HepG2 (cell line): Measurements from ENCODE around the gene KRT32. TPM values are rescaled to one million over a fixed set of nuclear protein-coding genes. Genes with fewer than 3 reads are reported as not detected.

Experiments used
- ATAC-seq: fragments of 200-7000 bp; cut with Tn5 transposase; 3 replicates; pipeline ENCODE4 v1.9.1; 2020; ENCODE audit warnings: mild to moderate bottlenecking, moderate library complexity
- BruUV-seq: library from RNA; stranded (reverse); fragments of 400-500 nt; replicated peaks from 2 replicates; lab custom pipeline; 2021; lab: Mats Ljungman, UMichigan
- CTCF ChIA-PET: fragments of 300-600 bp; formaldehyde crosslinking; extraction: SDS; loops from one replicate; lab custom pipeline; 2021; ENCODE audit warnings: low total read pairs, inconsistent platforms, low intra/inter-chr PET ratio; lab: Yijun Ruan, JAX
- POLR2A ChIA-PET: fragments of 350-600 bp; sonication (Branson Sonifier 250); formaldehyde crosslinking; loops from one replicate; lab custom pipeline; 2020; ENCODE audit warnings: antibody characterized with exemption, inconsistent platforms; lab: Yijun Ruan, JAX
- DNase-seq: peaks from one replicate; pipeline ENCODE4 v3.0.0-alpha.2; 2015; ENCODE audit warnings: low spot score
- FAIRE-seq: peaks from 3 replicates; lab custom pipeline; 2011; peaks lifted over from hg19 to GRCh38; lab: Jason Lieb, UNC
- H2AFZ ChIP-seq: one replicate; pipeline ENCODE4 v1.6.1; 2011; ENCODE audit warnings: low read length, inconsistent platforms
- H3K27ac ChIP-seq: fragments of 300-600 bp; 3 replicates; pipeline ENCODE4 v1.8.0; 2011; ENCODE audit warnings: mixed run types, mild to moderate bottlenecking, mixed read lengths, low read length, inconsistent platforms; ENCODE audit not compliant: insufficient read depth; ENCODE audit errors: extremely low read length
- H3K27me3 ChIP-seq, 2 experiments: fragments of 200-600 bp in 1 of 2; 2 replicates in 1 of 2; 3 replicates in 1 of 2; pipeline versions ENCODE4 v1.6.0 to v1.8.0; 2011; ENCODE audit warnings: low read length in 2 of 2, mild to moderate bottlenecking in 2 of 2, moderate library complexity in 2 of 2, inconsistent platforms in 1 of 2; ENCODE audit not compliant: insufficient read depth in 2 of 2, control insufficient read depth in 1 of 2
- H3K36me3 ChIP-seq, 2 experiments: fragments of 200-600 bp in 1 of 2; replicated peaks in 1 of 2; 2 replicates in 1 of 2; 3 replicates in 1 of 2; pipeline versions ENCODE4 v1.5.1 to v1.8.0; 2011; ENCODE audit warnings: low read length in 2 of 2, inconsistent platforms in 1 of 2; ENCODE audit not compliant: insufficient read depth in 2 of 2, control insufficient read depth in 1 of 2
- H3K4me1 ChIP-seq: 2 replicates; pipeline ENCODE4 v1.5.1; 2012; ENCODE audit warnings: low read length, inconsistent platforms; ENCODE audit not compliant: insufficient read depth
- H3K4me2 ChIP-seq: 2 replicates; pipeline ENCODE4 v1.6.0; 2011; ENCODE audit warnings: low read depth, low read length, inconsistent platforms
- H3K4me3 ChIP-seq, 3 experiments: fragments of 200-600 bp in 1 of 3; sonication (generic), shearing (Covaris generic) in 1 of 3; replicated peaks in 1 of 3; 2 replicates each; pipeline ENCODE4 v1.5.1; 2011 to 2016; ENCODE audit warnings: low read length in 3 of 3, inconsistent platforms in 2 of 3, low read depth in 2 of 3, mild to moderate bottlenecking in 2 of 3, control low read depth in 1 of 3, mixed read lengths in 1 of 3; ENCODE audit not compliant: insufficient read depth in 1 of 3
- H3K79me2 ChIP-seq: one replicate; pipeline ENCODE4 v1.6.1; 2011; ENCODE audit warnings: low read length, inconsistent platforms; ENCODE audit not compliant: insufficient read depth
- H3K9ac ChIP-seq: 2 replicates; pipeline ENCODE4 v1.6.0; 2011; ENCODE audit warnings: mild to moderate bottlenecking, low read depth, low read length, inconsistent platforms; ENCODE audit not compliant: insufficient read depth
- H3K9me3 ChIP-seq: 2 replicates; pipeline ENCODE4 v1.5.1; 2012; ENCODE audit warnings: mild to moderate bottlenecking, low read length
- H4K20me1 ChIP-seq: 2 replicates; pipeline ENCODE4 v1.6.0; 2011; ENCODE audit warnings: inconsistent platforms, mild to moderate bottlenecking, low read length, moderate library complexity; ENCODE audit not compliant: insufficient read depth
- ASH2L ChIP-seq: fragments of 300-600, 200-600 bp; sonication (generic); IDR thresholded peaks from 2 replicates; pipeline ENCODE4 v1.7.0; 2017; ENCODE audit warnings: low read depth, mild to moderate bottlenecking, moderate library complexity, mixed read lengths, low read length; ENCODE audit not compliant: insufficient read length
- CC2D1A ChIP-seq: sonication (generic); formaldehyde crosslinking; IDR thresholded peaks from 2 replicates; pipeline ENCODE4 v1.8.1; 2023; ENCODE audit warnings: mild to moderate bottlenecking, missing genetic modification reagents
- ELF3 ChIP-seq: IDR thresholded peaks from 2 replicates; pipeline ENCODE4 v1.6.1; 2016; ENCODE audit warnings: missing genetic modification reagents, missing compliant biosample characterization
- GPN1 ChIP-seq: sonication (generic); formaldehyde crosslinking; IDR thresholded peaks from 2 replicates; pipeline ENCODE4 v1.5.1; 2020; ENCODE audit warnings: missing genetic modification reagents, borderline replicate concordance
- HNRNPL ChIP-seq: fragments of 200-400 bp; formaldehyde crosslinking; IDR thresholded peaks from 2 replicates; pipeline ENCODE4 v1.6.1; 2017; ENCODE audit warnings: mild to moderate bottlenecking, low read depth, low read length
- HOXA3 ChIP-seq: sonication (generic); formaldehyde crosslinking; IDR thresholded peaks from 2 replicates; pipeline ENCODE4 v1.5.0; 2020; ENCODE audit warnings: missing genetic modification reagents
- RERE ChIP-seq: IDR thresholded peaks from 2 replicates; pipeline ENCODE4 v1.6.1; 2016; ENCODE audit warnings: low read depth, missing genetic modification reagents, missing compliant biosample characterization
- SIN3A ChIP-seq: IDR thresholded peaks from 2 replicates; pipeline ENCODE4 v1.6.1; 2011; ENCODE audit warnings: low read depth, mild to moderate bottlenecking, control low read depth, low read length, borderline replicate concordance
- ZNF205 ChIP-seq: IDR thresholded peaks from 2 replicates; pipeline ENCODE4 v1.6.1; 2018; ENCODE audit warnings: missing biosample characterization, missing genetic modification reagents
- ZNF329 ChIP-seq: sonication (generic); formaldehyde crosslinking; IDR thresholded peaks from 2 replicates; pipeline ENCODE4 v1.9.0; 2021; ENCODE audit warnings: low read depth, mild to moderate bottlenecking, missing genetic modification reagents
- ZNF414 ChIP-seq: sonication (generic); formaldehyde crosslinking; IDR thresholded peaks from 2 replicates; pipeline ENCODE4 v1.5.0; 2020; ENCODE audit warnings: missing genetic modification reagents
- ZNF589 ChIP-seq: sonication (generic); formaldehyde crosslinking; conservative IDR thresholded peaks from 2 replicates; pipeline ENCODE4 v1.8.0; 2022; ENCODE audit warnings: mild to moderate bottlenecking, moderate library complexity, missing genetic modification reagents
- WGBS: methylation state at CpG from one replicate; pipeline ENCODE4 v1.1.6; 2017; ENCODE audit warnings: low lambda C conversion rate; 5-methylcytosine and 5-hydroxymethylcytosine counted together
- in situ Hi-C: cut with HindIII; loops from 2 replicates; pipeline ENCODE4 v1.10.0; 2017; ENCODE audit warnings: low pct_unique_long_range_greater_than_20kb; ENCODE audit not compliant: extremely low pct_ligation_motif_present
- intact Hi-C: fragments of 100-400 bp; cut with micrococcal nuclease; formaldehyde crosslinking; loops from one replicate; pipeline ENCODE4 v1.10.0; 2022; ENCODE audit not compliant: unreplicated experiment
- polyA plus RNA-seq, 8 experiments: library from polyadenylated mRNA; depleted of rRNA in 3 of 8; stranded (reverse) in 7 of 8; unstranded in 1 of 8; fragments of >200 nt; fragmentation: Illumina TruSeq in 4 of 8; extraction: Trizol in 4 of 8; gene quantifications; 2 replicates each; pipeline versions ENCODE4 v1.2.1 to v1.2.3, GENCODE V29; 2011 to 2016; ENCODE audit warnings: low read depth in 4 of 8, missing spikeins in 1 of 8, mixed read lengths in 1 of 8; ENCODE audit not compliant: insufficient read depth in 1 of 8
- total RNA-seq, 5 experiments: library from RNA; depleted of rRNA; stranded (reverse); fragments of >200 nt; fragmentation: Illumina TruSeq; extraction: Trizol; gene quantifications; 2 replicates each; pipeline ENCODE4 v1.2.3, GENCODE V29; 2016; ENCODE audit warnings: low read depth in 1 of 5

KRT32 gene
- total and polyA plus RNA-seq, 2 of the 13 experiments (the other 11 are each of a cell fraction or from before 2014, with no cell fraction given): not detected

DNA sequence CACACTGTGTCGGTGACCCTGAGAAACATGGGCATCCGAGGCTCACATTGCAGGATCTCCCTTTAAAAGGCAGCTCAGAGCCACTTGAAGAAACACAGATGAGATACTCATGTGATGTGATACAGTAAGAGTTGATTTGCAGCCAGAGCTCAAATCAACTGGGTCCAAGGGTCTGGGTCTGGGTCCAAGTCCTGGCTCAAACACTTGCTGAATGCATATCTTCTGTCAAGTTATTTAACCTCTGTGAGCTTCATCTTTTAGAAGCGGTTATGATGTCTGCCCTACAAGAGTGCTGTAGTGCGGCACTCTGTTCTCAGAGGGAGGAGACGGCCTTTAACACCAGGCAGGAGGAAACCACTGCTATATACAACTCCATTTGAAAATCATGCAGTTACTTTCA lies 32.8 kb downstream of the KRT32 start:
- Histone ChIP-seq H3K4me3 (no peak overlapping the region), H3K27me3 (no peaks in the 10 kb centered on the region; a peak in 1 of 5 replicates), H3K4me2 (no peak overlapping the region), H2AFZ (no peak overlapping the region), H4K20me1 (no peaks in the 10 kb centered on the region), H3K4me1 (peaks cover 7% of the 10 kb centered on the region), H3K27ac (no peak overlapping the region), H3K36me3 (no peaks in the 10 kb centered on the region), H3K9ac (no peak overlapping the region), H3K79me2 (no peaks in the 10 kb centered on the region), H3K9me3 (no peaks in the 10 kb centered on the region)
- ChIA-PET CTCF (no interaction called here), POLR2A (no interaction called here)
- FAIRE-seq (no peak), DNase-seq (no peak), ATAC-seq (no peak)
- TF ChIP-seq ZNF589 (CRISPR knock-in tag): no peak
- TF ChIP-seq ELF3 (CRISPR knock-in tag): no peak
- no peak for TF ChIP-seq ZNF205
- TF ChIP-seq CC2D1A: no peak
- no peak for TF ChIP-seq ASH2L
- no peak for TF ChIP-seq HOXA3 (CRISPR knock-in tag)
- no peak for TF ChIP-seq SIN3A
- in situ Hi-C loops: no loop called here
- intact Hi-C loops: no loop called here
- 27% methylated on average over 5 of the region's 5 CpGs for WGBS
- no TSS peak for BruUV-seq

GRCh38 chr17:41434005-41434404 lies 33.2 kb downstream of the KRT32 start:
- no peak for FAIRE-seq
- CTCF ChIA-PET: no interaction called here
- no peaks in the 10 kb centered on the region for H3K79me2 ChIP-seq
- no peaks in the 10 kb centered on the region; a peak in 1 of 5 replicates for H3K27me3 ChIP-seq
- intact Hi-C loops (no loop called here), in situ Hi-C loops (no loop called here)
- TF ChIP-seq ZNF414 (CRISPR knock-in tag) (no peak), ZNF329 (no peak), RERE (CRISPR knock-in tag) (no peak), GPN1 (CRISPR knock-in tag) (no peak), HNRNPL (no peak)
- no peak for ATAC-seq
- H3K9ac ChIP-seq: no peak overlapping the region
- no peak overlapping the region for H3K4me3 ChIP-seq
- no peak overlapping the region for H3K4me2 ChIP-seq
- H2AFZ ChIP-seq: no peak overlapping the region
- no peaks in the 10 kb centered on the region for H4K20me1 ChIP-seq
- DNase-seq: no peak
- peaks cover 7% of the 10 kb centered on the region; the same call in 1 of the 2 replicates for H3K4me1 ChIP-seq
- BruUV-seq: no TSS peak
- H3K27ac ChIP-seq: no peak overlapping the region
- POLR2A ChIA-PET: no interaction called here
- 17% methylated on average over 4 of the region's 4 CpGs for WGBS
- H3K36me3 ChIP-seq: no peaks in the 10 kb centered on the region
- H3K9me3 ChIP-seq: no peaks in the 10 kb centered on the region
